ENCODE data around the gene RAMP2.
A peak's percentile ranks its signal among the peaks of the same experiment; 100 is the strongest.

RAMP2 gene

DNA sequence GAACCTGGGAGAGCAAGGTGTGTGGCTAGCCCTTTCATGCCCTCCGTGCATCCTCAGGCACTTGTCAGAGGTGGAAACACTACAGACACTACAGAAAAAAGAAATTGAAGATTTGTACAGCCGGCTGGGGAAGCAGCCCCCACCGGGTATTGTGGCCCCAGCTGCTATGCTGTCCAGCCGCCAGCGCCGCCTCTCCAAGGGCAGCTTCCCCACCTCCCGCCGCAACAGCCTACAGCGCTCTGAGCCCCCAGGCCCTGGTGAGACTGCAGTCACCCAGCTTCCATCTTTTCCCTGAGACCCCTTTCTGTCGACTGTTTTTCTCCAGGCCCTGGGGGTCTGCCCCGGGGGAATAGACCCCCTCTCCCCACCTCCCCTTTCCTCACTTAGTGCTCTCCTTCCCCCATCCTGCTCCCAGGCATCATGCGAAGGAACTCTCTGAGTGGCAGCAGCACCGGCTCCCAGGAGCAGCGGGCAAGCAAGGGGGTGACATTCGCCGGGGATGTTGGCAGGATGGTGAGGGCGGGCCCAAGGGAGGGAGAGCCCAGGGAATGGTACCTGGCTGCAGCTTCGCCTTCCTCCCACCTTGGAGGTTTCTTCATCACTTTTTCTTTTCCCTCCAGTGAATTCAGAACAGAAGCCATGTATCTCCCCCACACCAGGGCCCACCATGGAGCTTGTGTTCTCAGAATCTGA, 35.2 kb downstream of the RAMP2 start:
- Mint-ChIP-seq H3K4me3 (no peak overlapping the region), H3K27ac (no peak overlapping the region), H3K9me3 (peaks cover 4% of the 10 kb centered on the region), H3K4me1 (ENCODE audit: low read depth) (peaks cover 25% of the 10 kb centered on the region), H3K27me3 (no peaks in the 10 kb centered on the region), H3K36me3 (ENCODE audit: low read depth) (peaks cover 19% of the 10 kb centered on the region)
- no peak for DNase-seq

DNA sequence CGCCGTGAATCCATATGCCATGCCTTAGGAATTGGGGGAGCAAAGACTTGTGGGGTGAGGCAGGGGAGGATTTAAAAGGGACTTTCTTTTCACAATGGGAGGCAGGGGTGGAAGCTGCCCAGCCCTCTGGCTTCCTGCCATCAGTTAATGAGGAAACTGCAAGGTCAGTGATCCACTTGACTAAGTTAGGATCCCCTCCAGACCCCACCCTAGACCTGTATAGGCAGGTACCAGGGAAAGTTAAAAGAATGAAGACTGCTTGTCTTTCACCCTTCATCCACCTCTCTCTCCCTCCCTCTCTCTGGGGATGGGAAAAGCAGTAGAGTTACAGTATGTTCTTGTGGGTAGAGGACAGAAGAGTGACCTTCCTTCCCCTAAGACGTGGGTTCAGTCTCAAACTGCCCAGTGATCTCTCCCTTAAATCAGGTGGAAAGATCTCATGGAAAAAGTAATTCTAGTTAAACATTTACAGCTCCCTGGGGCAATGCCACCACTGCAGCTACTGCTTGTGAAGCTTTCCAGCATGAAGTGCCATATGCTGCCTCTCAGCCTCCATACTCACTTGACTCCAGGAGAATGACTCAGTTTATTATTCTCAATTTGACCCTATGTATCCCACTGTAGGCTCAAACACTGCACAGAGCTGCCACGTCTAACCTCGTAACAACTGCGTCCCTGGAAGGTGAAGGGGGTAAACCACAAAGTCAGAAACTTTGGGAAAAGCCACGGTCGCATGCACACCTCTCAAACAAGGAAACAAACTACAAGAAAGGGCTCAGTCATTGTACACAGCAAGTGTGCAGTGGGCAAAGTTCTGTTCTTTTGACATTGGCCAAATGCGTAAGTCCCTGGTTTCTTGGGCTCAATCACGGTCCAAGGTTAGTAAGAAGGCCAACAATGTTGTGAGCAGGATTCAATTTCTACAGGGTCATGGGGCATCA, 36.3 kb downstream of the RAMP2 start:
- peaks cover 4% of the 10 kb centered on the region for H3K9me3 Mint-ChIP-seq
- DNase-seq: no peak
- peak overlapping the region; percentile 47 for H3K27ac Mint-ChIP-seq
- peaks cover 19% of the 10 kb centered on the region for H3K36me3 Mint-ChIP-seq (ENCODE audit: low read depth)
- peak overlapping the region; percentile 94 for H3K4me3 Mint-ChIP-seq
- peaks cover 25% of the 10 kb centered on the region for H3K4me1 Mint-ChIP-seq (ENCODE audit: low read depth)
- H3K27me3 Mint-ChIP-seq: no peaks in the 10 kb centered on the region

DNA sequence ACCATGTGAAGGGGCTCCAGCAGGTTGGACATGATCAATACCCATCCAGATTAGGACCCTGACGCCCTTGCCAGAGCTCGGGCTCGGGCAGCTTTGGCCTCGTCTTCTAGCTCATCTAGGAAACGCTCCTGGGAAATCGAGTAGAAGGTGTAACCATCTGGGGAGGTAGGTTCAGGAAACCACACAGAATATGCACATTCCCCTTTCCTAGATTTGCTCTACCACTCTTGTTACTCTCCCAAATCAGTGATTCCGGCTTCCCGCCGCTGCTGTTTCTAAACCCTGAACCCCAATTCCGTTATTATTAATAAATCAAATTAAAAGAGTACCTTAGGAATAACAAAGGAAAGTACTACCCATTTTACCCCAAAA, 37.0 kb downstream of the RAMP2 start:
- H3K36me3 Mint-ChIP-seq (ENCODE audit: low read depth): peaks cover 19% of the 10 kb centered on the region
- H3K9me3 Mint-ChIP-seq: peaks cover 4% of the 10 kb centered on the region
- H3K27me3 Mint-ChIP-seq: no peaks in the 10 kb centered on the region
- peak overlapping the region; percentile 94 for H3K4me3 Mint-ChIP-seq
- peak overlapping the region; percentile 89 for H3K27ac Mint-ChIP-seq
- H3K4me1 Mint-ChIP-seq (ENCODE audit: low read depth): peaks cover 25% of the 10 kb centered on the region
- no peak for DNase-seq

DNA sequence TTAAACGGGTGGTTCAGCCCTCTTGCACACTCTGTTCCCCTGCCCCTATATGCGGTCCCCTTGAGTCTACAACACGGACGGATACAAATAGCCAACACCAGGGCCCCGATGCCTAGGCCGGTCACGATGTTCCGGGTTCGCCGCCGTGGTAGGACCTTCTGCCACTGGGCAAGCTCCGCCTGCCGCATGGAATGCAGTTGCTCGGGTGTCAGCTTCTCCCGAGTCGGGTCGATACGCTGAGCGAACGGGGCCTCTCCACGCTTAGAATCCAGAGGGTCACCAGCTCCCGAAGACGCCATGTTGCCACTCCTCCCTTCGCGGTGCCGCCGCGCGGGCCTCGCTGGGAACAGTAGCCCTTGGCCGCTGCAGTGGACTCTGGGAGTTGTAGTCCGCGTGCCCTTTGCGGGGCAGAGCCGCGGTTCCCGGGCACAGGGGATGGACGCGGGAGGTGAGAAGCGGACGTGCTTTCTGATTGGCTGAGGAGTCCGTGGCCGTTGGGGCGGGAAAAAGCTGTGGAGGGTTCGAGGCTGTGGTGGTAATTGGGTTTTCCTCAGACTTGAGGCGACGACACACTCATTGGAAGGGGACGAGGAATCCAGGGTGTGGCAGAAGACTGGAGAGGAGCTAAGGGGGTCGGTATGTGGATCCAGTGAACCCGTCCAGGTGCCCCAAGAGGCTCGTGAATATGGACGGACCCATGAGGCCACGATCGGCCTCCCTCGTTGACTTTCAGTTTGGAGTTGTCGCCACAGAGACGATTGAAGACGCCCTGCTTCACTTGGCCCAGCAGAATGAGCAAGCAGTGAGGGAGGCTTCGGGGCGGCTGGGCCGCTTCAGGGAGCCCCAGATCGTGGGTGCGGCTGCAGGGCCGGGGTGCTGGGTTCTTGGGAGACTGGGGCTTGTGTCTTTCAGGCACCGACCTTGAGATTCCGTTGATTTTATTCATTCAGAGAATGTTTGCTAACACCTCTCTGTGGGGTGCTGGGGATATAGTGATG, 37.7 kb downstream of the RAMP2 start, which contains the start of the genes CNTD1 and COA3:
Gene CNTD1, plus strand, starts transcription at position 479 of the 998 bp plus-strand sequence. Its CDS starts 207 bp downstream, at position 686.
Gene COA3, minus strand, starts transcription at position 322 of the 998 bp plus-strand sequence. Its CDS starts 23 bp downstream, at position 299.
- Mint-ChIP-seq H3K4me3 (peak within 1 kb of the TSS; percentile 94), H3K27ac (peak within 1 kb of the TSS; percentile 89), H3K36me3 (ENCODE audit: low read depth) (peaks cover 19% of the 10 kb centered on the region), H3K4me1 (ENCODE audit: low read depth) (peaks cover 25% of the 10 kb centered on the region), H3K27me3 (no peaks in the 10 kb centered on the region), H3K9me3 (peaks cover 4% of the 10 kb centered on the region)
- DNase-seq: peak; percentile 87

DNA sequence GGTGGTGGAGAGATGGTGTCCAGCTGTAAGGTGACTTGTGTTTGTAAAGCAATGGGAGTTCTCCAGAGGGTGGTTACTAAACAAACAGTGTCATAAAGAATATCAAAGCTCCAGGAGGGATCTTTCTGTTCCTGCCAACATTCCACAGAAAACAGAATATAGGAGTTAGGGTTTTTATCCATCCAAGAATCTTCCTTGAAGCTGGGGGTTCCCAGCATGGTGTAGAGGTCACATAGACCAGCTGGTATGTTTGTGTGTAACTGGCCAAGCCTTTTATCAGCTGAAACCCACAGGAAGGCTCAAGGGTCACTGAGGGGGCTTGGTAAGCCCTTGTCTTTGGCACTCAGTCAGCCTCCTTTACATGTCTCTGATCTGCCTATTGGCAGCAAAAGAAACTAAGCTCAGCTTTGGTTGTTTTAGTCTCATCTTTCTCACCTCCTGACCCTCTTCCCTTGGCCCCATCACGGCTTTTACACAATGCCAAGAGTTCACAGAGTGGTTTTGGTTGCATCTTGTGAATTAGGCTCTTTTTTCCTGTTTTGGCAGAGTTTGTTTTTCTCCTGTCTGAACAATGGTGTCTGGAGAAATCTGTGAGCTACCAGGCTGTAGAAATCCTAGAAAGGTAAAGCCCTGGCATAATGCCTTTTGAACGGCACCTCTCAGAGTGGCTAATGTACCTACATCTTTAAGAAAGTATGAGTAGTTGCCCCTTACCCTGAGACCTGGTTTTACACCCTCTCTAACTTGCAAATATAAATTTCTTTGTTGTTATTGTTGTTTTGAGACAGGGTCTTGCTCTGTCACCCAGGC, 42.3 kb downstream of the RAMP2 start:
- H3K36me3 Mint-ChIP-seq (ENCODE audit: low read depth): peaks cover 10% of the 10 kb centered on the region
- H3K4me1 Mint-ChIP-seq (ENCODE audit: low read depth): peaks cover 5% of the 10 kb centered on the region
- H3K4me3 Mint-ChIP-seq: no peak overlapping the region
- no peak overlapping the region for H3K27ac Mint-ChIP-seq
- H3K9me3 Mint-ChIP-seq: peaks cover 4% of the 10 kb centered on the region
- H3K27me3 Mint-ChIP-seq: no peaks in the 10 kb centered on the region
- DNase-seq: no peak

DNA sequence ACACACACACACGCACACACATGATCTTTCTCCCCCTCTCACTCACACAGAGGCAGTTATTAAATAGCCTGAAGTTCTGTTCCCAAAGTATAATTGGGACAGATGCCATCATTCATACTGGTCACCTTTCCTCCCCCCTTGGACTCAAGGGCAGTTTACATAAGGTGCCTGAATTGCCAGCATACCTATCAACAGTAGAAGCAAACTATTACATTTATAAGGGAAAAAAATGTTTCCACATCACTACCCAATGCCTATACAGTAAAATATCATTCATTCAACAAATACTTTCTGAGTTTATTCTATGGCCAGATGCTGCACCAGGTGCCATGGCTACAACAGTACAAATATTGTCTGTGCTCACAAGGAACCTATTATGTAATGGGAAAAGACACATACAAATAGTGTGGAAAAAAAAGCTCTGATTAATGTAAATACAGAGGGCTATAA, 43.9 kb downstream of the RAMP2 start:
- peaks cover 19% of the 10 kb centered on the region for H3K36me3 Mint-ChIP-seq (ENCODE audit: low read depth)
- H3K4me1 Mint-ChIP-seq (ENCODE audit: low read depth): no peaks in the 10 kb centered on the region
- H3K4me3 Mint-ChIP-seq: no peak overlapping the region

DNA sequence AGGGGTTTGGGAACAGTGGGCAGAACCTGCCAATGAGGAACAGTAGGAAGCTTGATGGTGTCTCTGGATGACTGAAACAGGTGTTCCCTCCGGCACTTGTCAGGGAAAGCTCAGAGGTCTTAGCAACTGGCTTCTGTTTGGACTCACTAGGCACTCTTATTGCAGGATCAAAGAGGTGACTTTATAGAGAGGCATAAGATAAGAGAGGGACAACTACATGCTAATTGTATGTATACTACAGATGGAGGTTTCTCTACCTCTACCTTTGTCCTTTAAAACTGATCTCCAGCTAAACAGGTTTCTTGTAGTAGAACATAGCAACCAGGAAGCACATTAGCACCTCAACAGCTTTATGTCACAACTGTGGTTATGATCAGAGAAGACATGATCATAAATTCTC, 45.2 kb downstream of the RAMP2 start:
- Mint-ChIP-seq H3K4me3 (no peak overlapping the region), H3K4me1 (ENCODE audit: low read depth) (no peaks in the 10 kb centered on the region), H3K9me3 (no peaks in the 10 kb centered on the region), H3K36me3 (ENCODE audit: low read depth) (peaks cover 31% of the 10 kb centered on the region), H3K27me3 (no peaks in the 10 kb centered on the region), H3K27ac (no peak overlapping the region)
- DNase-seq: no peak

More for the DNA sequence above, 43.9 kb downstream of the RAMP2 start:
- H3K27me3 Mint-ChIP-seq: no peaks in the 10 kb centered on the region
- no peaks in the 10 kb centered on the region for H3K9me3 Mint-ChIP-seq
- DNase-seq: no peak
- H3K27ac Mint-ChIP-seq: no peak overlapping the region

DNA sequence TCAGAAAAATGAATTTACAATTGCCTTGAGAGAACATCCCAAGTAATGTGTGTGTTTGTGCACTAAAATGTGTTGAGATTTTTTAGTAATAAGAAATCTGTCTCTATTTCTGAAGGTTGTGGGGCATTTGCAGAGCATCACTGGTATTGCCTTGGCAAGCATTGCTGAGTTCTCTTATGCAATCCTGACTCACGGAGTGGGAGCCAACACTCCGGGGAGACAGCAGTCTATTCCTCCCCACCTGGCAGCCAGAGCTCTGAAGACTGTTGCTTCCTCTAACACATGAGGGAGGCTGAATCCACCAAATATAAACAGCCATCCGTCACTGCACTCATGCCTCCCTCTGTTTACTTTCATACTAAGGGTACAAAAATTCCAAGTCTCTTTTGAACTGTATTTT, 48.2 kb downstream of the RAMP2 start:
- Mint-ChIP-seq H3K36me3 (ENCODE audit: low read depth) (peaks cover 52% of the 10 kb centered on the region), H3K4me1 (ENCODE audit: low read depth) (no peaks in the 10 kb centered on the region), H3K9me3 (no peaks in the 10 kb centered on the region), H3K27me3 (no peaks in the 10 kb centered on the region), H3K27ac (no peak overlapping the region), H3K4me3 (no peak overlapping the region)
- DNase-seq: no peak

Measured in activated T-cell treated with anti-CD3 and anti-CD28 coated beads, Interleukin-2, amount 50 U/mL, for 24 hours (primary cell).